ENCODE results near the gene RPS3.
A peak's percentile ranks its signal among the peaks of the same experiment; 100 is the strongest.

Gene RPS3

GRCh38 chr11:75420224-75421034, 21.1 kb downstream of the RPS3 start:
- no peak for DNase-seq (ENCODE audit: low spot score)

- peak; percentile 79 for DNase-seq (ENCODE audit: low spot score)
Observed at GRCh38 chr11:75421035-75421602, 21.8 kb downstream of the RPS3 start.

GRCh38 chr11:75421902-75422247, 22.6 kb downstream of the RPS3 start:
- no peak for DNase-seq (ENCODE audit: low spot score)

- no peak for DNase-seq (ENCODE audit: low spot score)
Observed at GRCh38 chr11:75422248-75423231, 23.2 kb downstream of the RPS3 start.

GRCh38 chr11:75423721-75424120, 24.4 kb downstream of the RPS3 start:
- no peak for DNase-seq (ENCODE audit: low spot score)

GRCh38 chr11:75424396-75424795, 25.1 kb downstream of the RPS3 start:
- DNase-seq (ENCODE audit: low spot score): no peak

GRCh38 chr11:75425422-75425821, 26.1 kb downstream of the RPS3 start:
- DNase-seq (ENCODE audit: low spot score): no peak

GRCh38 chr11:75426720-75427086, 27.4 kb downstream of the RPS3 start:
- DNase-seq (ENCODE audit: low spot score): no peak

GRCh38 chr11:75427181-75427580, 27.9 kb downstream of the RPS3 start:
- DNase-seq (ENCODE audit: low spot score): no peak

GRCh38 chr11:75428281-75428724, 29.0 kb downstream of the RPS3 start:
- DNase-seq (ENCODE audit: low spot score): peak; percentile 82

- no peak for DNase-seq (ENCODE audit: low spot score)
Observed at GRCh38 chr11:75428989-75429640, 29.8 kb downstream of the RPS3 start.

- DNase-seq (ENCODE audit: low spot score): no peak
Observed at GRCh38 chr11:75429641-75429901, 30.3 kb downstream of the RPS3 start.

- peak; percentile 53 for DNase-seq (ENCODE audit: low spot score)
Observed at GRCh38 chr11:75429902-75430713, 30.8 kb downstream of the RPS3 start.

GRCh38 chr11:75430714-75431532, 31.6 kb downstream of the RPS3 start:
- no peak for DNase-seq (ENCODE audit: low spot score)

GRCh38 chr11:75431533-75432525, 32.5 kb downstream of the RPS3 start:
- DNase-seq (ENCODE audit: low spot score): no peak

GRCh38 chr11:75432911-75433321, 33.6 kb downstream of the RPS3 start, which contains the start of gene KLHL35:
Gene KLHL35, minus strand, starts transcription at chr11:75433203. Its CDS starts 2,574 bp downstream, at chr11:75430629.
- peak; percentile 74 for DNase-seq (ENCODE audit: low spot score)

- DNase-seq (ENCODE audit: low spot score): no peak
Observed at GRCh38 chr11:75433443-75433842, 34.1 kb downstream of the RPS3 start.

- DNase-seq (ENCODE audit: low spot score): no peak
Observed at GRCh38 chr11:75434051-75434450, 34.7 kb downstream of the RPS3 start.

GRCh38 chr11:75434886-75435570, 35.7 kb downstream of the RPS3 start:
- no peak for DNase-seq (ENCODE audit: low spot score)
